GM12891 (cell line): Measurements from ENCODE around the gene ADAMTS10. TPM values are rescaled to one million over a fixed set of nuclear protein-coding genes. Genes with fewer than 3 reads are reported as not detected.

Experiments
- DNase-seq: peaks from one replicate; pipeline ENCODE4 v3.0.0; 2011; ENCODE audit warnings: low spot score; ENCODE audit not compliant: insufficient read length
- FAIRE-seq: peaks from 2 replicates; lab custom pipeline; 2011; peaks lifted over from hg19 to GRCh38; lab: Jason Lieb, UNC
- PAX5 ChIP-seq: IDR thresholded peaks from 2 replicates; pipeline ENCODE4 v1.6.1; 2011; ENCODE audit warnings: low read length, moderate library complexity, mild to moderate bottlenecking; ENCODE audit not compliant: insufficient read depth, severe bottlenecking
- POLR2A ChIP-seq: IDR thresholded peaks from 2 replicates; pipeline ENCODE4 v1.6.1; 2011; ENCODE audit warnings: low read depth, low read length, control low read depth
- POLR2AphosphoS5 ChIP-seq: IDR thresholded peaks from 2 replicates; pipeline ENCODE4 v1.6.1; 2011; ENCODE audit warnings: low read depth, low read length, control low read depth
- POU2F2 ChIP-seq: IDR thresholded peaks from 2 replicates; pipeline ENCODE4 v1.6.1; 2011; ENCODE audit warnings: low read depth, mild to moderate bottlenecking, control low read depth, low read length, moderate library complexity
- SPI1 ChIP-seq: IDR thresholded peaks from 2 replicates; pipeline ENCODE4 v1.6.1; 2011; ENCODE audit warnings: low read depth, low read length, control low read depth
- TAF1 ChIP-seq: IDR thresholded peaks from 2 replicates; pipeline ENCODE4 v1.6.1; 2011; ENCODE audit warnings: low read depth, low read length, control low read depth
- polyA plus RNA-seq: library from polyadenylated mRNA; unstranded; fragments of >200 nt; gene quantifications from one replicate; pipeline ENCODE4 v1.2.1, GENCODE V29; 2012; ENCODE audit warnings: low read depth, missing spikeins, inconsistent platforms; ENCODE audit not compliant: missing spikeins

Gene ADAMTS10
- 0.26 TPM for polyA plus RNA-seq

GRCh38 chr19:8610041-8610935 is at the start of gene ADAMTS10:
TSS of gene ADAMTS10 (minus strand) at chr19:8610715. CDS start at chr19:8605710, 5,005 bp downstream.
- DNase-seq (no peak), FAIRE-seq (peak; percentile 75)
- TF ChIP-seq TAF1 (no peak), POU2F2 (no peak), POLR2A (no peak), PAX5 (no peak), SPI1 (no peak), POLR2AphosphoS5 (no peak)

DNA sequence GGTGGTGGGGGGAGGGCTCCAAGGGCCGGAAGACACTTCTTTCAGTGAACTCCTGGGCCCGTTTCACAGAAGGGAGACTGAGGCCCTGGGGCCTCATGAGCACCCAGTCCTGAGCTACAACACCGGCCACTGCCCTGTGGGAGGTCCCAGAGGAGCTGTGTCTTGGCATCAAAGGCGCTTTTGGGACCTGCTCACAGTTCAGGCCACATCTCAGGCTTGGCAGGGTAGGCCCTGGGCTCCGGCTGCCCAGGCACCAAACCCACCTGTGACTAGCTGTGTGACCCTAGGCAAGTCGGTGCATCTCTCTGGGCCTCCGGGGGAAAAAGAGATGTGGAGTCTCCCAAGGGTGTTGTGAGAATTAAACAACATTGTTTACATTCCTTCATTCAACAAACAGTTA is 49.4 kb upstream of the ADAMTS10 start:
- DNase-seq (no peak), FAIRE-seq (no peak)
- TF ChIP-seq POLR2AphosphoS5 (no peak), TAF1 (no peak), SPI1 (no peak), POU2F2 (no peak), POLR2A (no peak), PAX5 (no peak)

GRCh38 chr19:8657869-8658268 is 47.4 kb upstream of the ADAMTS10 start:
- FAIRE-seq = no peak

GRCh38 chr19:8655340-8655709 is 44.8 kb upstream of the ADAMTS10 start:
- DNase-seq (no peak), FAIRE-seq (no peak)

More at GRCh38 chr19:8657869-8658268, 47.4 kb upstream of the ADAMTS10 start:
- DNase-seq = no peak
- TF ChIP-seq SPI1 (no peak), POU2F2 (no peak)

DNA sequence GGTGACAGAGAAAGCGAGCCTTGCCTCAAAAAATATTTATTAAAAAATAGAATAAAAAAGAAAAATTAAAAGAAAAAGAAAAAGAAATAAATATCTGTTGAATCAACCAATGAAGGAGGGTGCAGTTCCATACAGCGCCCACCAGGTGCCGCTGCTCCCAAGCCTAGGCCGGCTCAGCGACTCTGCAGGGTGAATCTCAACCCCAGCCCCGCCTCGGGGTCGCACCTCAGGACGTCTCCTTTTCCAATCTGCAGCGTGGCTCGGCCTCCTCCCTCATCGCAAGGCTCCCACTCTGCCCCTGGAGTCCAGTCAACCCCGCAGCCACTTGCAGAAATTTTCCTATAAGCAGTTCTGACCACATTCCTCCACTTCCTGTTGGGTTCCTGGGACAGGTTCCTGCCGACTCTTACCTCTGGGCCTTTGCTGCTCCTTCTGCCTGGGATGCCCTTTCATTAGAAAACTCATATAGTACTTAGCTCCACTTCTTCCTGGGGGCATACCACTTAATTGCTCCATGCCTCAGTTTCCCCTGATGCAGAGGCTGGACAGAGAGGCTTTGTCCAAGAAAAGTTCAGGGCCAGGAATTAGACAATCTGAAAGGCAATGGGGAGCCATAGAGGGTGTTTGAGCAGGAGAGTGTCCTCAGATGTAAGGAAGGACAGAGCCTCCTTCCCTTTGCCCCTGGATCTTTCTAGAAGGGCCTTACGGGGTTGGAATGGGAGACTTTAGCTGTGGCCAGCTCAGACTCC is 44.2 kb upstream of the ADAMTS10 start:
- FAIRE-seq (peak; percentile 80), DNase-seq (peak; percentile 85)
- TF ChIP-seq TAF1 (no peak), POLR2AphosphoS5 (no peak), PAX5 (no peak), POLR2A (no peak), POU2F2 (no peak), SPI1 (no peak)

More at GRCh38 chr19:8655340-8655709, 44.8 kb upstream of the ADAMTS10 start:
- TF ChIP-seq POLR2A = no peak
- no peak for TF ChIP-seq POLR2AphosphoS5
- TF ChIP-seq POU2F2 = no peak

GRCh38 chr19:8648240-8648639 is 37.7 kb upstream of the ADAMTS10 start:
- no peak for TF ChIP-seq POLR2A
- no peak for TF ChIP-seq POLR2AphosphoS5
- TF ChIP-seq TAF1 = no peak
- TF ChIP-seq PAX5 = no peak
- no peak for TF ChIP-seq SPI1
- no peak for TF ChIP-seq POU2F2
- no peak for DNase-seq
- FAIRE-seq = no peak

- no peak for FAIRE-seq
- TF ChIP-seq PAX5 = no peak
- no peak for TF ChIP-seq POLR2AphosphoS5
- TF ChIP-seq POLR2A = no peak
- no peak for TF ChIP-seq TAF1
- TF ChIP-seq SPI1 = no peak
- TF ChIP-seq POU2F2 = no peak
- no peak for DNase-seq
Measured at GRCh38 chr19:8643860-8644653, 33.5 kb upstream of the ADAMTS10 start.

DNA sequence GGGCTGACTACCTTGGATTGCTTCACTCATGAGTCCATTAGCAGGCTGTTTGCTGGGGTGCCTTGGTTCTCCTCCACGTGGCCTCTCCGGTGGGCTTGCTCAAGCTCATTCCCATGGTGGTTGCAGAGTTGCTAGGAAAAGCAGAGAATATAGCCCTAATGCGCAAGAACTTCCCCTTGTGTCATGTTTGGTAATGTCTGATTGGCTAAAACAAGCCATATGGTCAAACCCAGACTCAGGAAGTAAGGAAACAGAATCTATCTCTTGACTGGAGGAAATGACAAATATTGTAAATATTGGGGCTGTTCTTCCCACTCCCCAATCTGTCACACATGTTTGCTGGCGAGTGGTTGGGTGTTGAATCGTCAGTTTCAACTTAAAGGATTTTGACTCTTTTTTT is 32.0 kb upstream of the ADAMTS10 start:
- FAIRE-seq = no peak
- TF ChIP-seq POLR2AphosphoS5 = no peak
- TF ChIP-seq SPI1 = no peak
- DNase-seq = no peak

GRCh38 chr19:8641908-8642547 is 31.5 kb upstream of the ADAMTS10 start:
- TF ChIP-seq PAX5 (no peak), POU2F2 (no peak)
- FAIRE-seq = peak; percentile 61
- DNase-seq = no peak
